Neural cell (in vitro differentiated cells): ENCODE data around the gene MMP25.

Source experiments
- CTCF ChIP-seq: fragments of 450-650 bp; IDR thresholded peaks from 2 replicates; pipeline ENCODE4 v1.5.1; 2014; ENCODE audit warnings: antibody characterized with exemption, mild to moderate bottlenecking, moderate library complexity; ENCODE audit not compliant: poor library complexity, severe bottlenecking
- EZH2 ChIP-seq: fragments of 200-600, 300-800 bp; shearing (Covaris generic), sonication (generic); IDR thresholded peaks from 2 replicates; pipeline ENCODE4 v1.6.1; 2014; ENCODE audit warnings: antibody characterized with exemption, low read length, borderline replicate concordance, mild to moderate bottlenecking; ENCODE audit not compliant: insufficient read depth, poor library complexity, severe bottlenecking

GRCh38 chr16:3042376-3042775 is 4.0 kb upstream of the MMP25 start:
- TF ChIP-seq CTCF: no peak
- TF ChIP-seq EZH2: no peak
